NCI-H1105 (cell line): ENCODE measurements around the gene KLHL3.

Experiments used
- DNase-seq: peaks from one replicate; lab custom pipeline; 2025; lab: John Stamatoyannopoulos, UW

KLHL3 gene

DNA sequence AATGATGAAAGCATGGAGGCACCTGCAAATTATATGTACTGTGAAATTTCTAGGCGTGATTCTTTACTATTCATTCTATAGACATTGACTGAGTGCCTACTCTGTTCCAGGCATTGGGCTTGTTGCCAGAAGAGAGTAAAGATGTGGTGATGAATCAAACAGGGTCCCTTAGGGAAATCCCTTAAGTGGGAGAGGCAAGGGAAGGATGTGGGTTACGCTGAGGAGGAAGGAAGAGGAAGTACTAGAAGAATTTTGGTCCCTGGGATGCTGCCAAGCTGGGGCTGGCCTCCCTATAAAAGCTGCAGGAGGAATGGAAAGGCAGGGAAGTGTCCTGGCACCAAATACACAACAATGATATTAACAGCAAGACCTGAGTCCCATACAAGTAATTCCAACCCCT is 160.0 kb downstream of the KLHL3 start:
- no peak for DNase-seq

- DNase-seq = no peak
Observed at GRCh38 chr5:137575211-137575610, 160.7 kb downstream of the KLHL3 start.

- no peak for DNase-seq
Observed at GRCh38 chr5:137573376-137573775, 162.5 kb downstream of the KLHL3 start.

DNA sequence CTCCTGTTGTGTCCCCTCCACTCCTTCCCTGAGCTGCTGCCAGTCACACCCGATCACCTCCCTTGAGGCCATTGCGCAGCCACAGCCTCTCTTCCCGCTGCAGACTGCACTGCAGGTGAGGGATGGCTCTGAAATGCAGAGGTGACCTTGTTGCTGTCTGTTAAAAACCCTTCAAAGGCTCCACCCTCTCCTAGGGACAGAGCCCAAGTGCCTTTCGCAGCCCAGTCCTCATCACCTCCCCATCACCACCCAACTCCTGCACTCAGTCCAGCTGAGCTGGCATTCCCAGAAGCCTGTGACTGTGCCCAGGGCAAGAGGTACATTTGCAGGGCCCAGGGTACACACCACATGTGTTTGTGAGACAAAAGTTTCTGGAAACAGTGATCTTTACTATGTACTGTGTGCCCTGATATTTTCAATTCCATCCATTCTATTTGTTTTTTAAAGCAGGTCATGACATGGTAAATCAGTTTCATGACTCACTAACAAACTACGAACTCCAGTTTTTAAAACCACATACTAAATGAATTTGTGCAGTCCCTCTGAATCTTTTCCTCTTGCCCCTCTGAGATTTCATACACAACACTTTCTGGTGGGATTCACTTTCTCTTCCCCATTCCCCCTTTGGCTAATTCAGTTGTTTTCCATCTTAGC is 163.7 kb downstream of the KLHL3 start:
- no peak for DNase-seq

GRCh38 chr5:137570070-137570469 is 165.8 kb downstream of the KLHL3 start:
- DNase-seq = no peak
